Hepatocyte (in vitro differentiated cells): Measurements from ENCODE around the gene CDK6.

Experiments
- CTCF ChIP-seq: fragments of 200-600 bp; sonication (generic); IDR thresholded peaks from 2 replicates; pipeline ENCODE4 v1.5.1; 2016; ENCODE audit warnings: antibody characterized with exemption, mild to moderate bottlenecking; ENCODE audit not compliant: poor library complexity
- EZH2 ChIP-seq: fragments of 200-600 bp; sonication (generic); IDR thresholded peaks from 2 replicates; pipeline ENCODE4 v1.6.1; 2016; ENCODE audit warnings: antibody characterized with exemption, mild to moderate bottlenecking, borderline replicate concordance
- EZH2phosphoT487 ChIP-seq: fragments of 200-600 bp; sonication (generic); IDR thresholded peaks from one replicate; pipeline ENCODE4 v1.6.1; 2018; ENCODE audit warnings: antibody characterized with exemption, mild to moderate bottlenecking, low read depth, moderate library complexity; ENCODE audit not compliant: unreplicated experiment, severe bottlenecking

DNA sequence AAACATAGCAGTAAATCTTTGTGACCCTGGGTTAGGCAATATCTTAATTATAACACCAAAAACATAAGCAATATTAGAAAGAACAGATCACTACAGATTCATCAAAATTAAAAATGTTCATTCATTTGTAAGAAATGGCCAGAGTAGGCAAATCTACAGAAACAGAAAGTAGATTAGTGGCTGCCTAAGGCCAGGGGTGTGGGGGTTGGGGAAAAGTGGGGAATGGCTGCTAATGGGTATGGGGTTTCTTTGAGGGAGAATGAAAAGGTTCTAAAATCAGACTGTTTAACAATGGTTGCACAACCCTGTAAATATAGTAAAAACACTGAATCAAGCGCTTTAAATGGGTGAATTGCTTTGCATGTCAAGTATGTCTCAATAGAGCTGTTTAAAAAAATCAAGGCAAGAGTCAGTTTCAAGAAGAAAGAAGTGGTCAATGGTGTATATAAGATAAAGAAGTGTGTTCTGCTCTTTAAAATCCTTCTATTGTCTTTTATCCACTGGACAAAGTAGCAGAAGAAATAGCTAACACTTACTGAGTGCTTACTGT lies 42.6 kb downstream of the CDK6 start:
- TF ChIP-seq EZH2 (no peak), CTCF (no peak), EZH2phosphoT487 (no peak)
